Ishikawa (cell line): ENCODE measurements around the gene CPNE4.

Source experiments
- CEBPB ChIP-seq: IDR thresholded peaks from 2 replicates; pipeline ENCODE4 v1.6.1; 2012
- CREB1 ChIP-seq: IDR thresholded peaks from 2 replicates; pipeline ENCODE4 v1.6.1; 2012; ENCODE audit warnings: low read depth
- EGR1 ChIP-seq: IDR thresholded peaks from 2 replicates; pipeline ENCODE4 v1.6.1; 2012
- EP300 ChIP-seq: IDR thresholded peaks from 2 replicates; pipeline ENCODE4 v1.6.1; 2012; ENCODE audit warnings: borderline replicate concordance
- FOXM1 ChIP-seq: IDR thresholded peaks from 2 replicates; pipeline ENCODE4 v1.6.1; 2012; ENCODE audit warnings: low read depth, borderline replicate concordance
- MAX ChIP-seq: IDR thresholded peaks from 2 replicates; pipeline ENCODE4 v1.6.1; 2012
- NFIC ChIP-seq: IDR thresholded peaks from 2 replicates; pipeline ENCODE4 v1.6.1; 2012
- RAD21 ChIP-seq: IDR thresholded peaks from 2 replicates; pipeline ENCODE4 v1.6.1; 2012; ENCODE audit warnings: low read depth
- TAF1 ChIP-seq: IDR thresholded peaks from 2 replicates; pipeline ENCODE4 v1.6.1; 2012; ENCODE audit warnings: low read depth, mild to moderate bottlenecking
- TCF12 ChIP-seq: IDR thresholded peaks from 2 replicates; pipeline ENCODE4 v1.6.1; 2012; ENCODE audit warnings: low read depth
- TEAD4 ChIP-seq: IDR thresholded peaks from 2 replicates; pipeline ENCODE4 v1.6.1; 2012
- YY1 ChIP-seq: IDR thresholded peaks from 2 replicates; pipeline ENCODE4 v1.6.1; 2012; ENCODE audit warnings: low read depth
- ZBTB7A ChIP-seq: IDR thresholded peaks from 2 replicates; pipeline ENCODE4 v1.6.1; 2012; ENCODE audit warnings: low read depth
- TF ChIP-seq, protein P1 (sequence below): IDR thresholded peaks from 2 replicates; pipeline ENCODE4 v1.6.1; 2012; ENCODE audit warnings: low read depth, mild to moderate bottlenecking
- TF ChIP-seq, protein P2 (sequence below): IDR thresholded peaks from 2 replicates; pipeline ENCODE4 v1.6.1; 2012

Gene CPNE4

GRCh38 chr3:131699001-131699400 is 335.8 kb downstream of the CPNE4 start:
- TF ChIP-seq CREB1 (no peak), MAX (no peak), CEBPB (no peak), FOXM1 (no peak), YY1 (no peak), RAD21 (no peak), TCF12 (no peak), TEAD4 (no peak)
- TF ChIP-seq, protein P1, sequence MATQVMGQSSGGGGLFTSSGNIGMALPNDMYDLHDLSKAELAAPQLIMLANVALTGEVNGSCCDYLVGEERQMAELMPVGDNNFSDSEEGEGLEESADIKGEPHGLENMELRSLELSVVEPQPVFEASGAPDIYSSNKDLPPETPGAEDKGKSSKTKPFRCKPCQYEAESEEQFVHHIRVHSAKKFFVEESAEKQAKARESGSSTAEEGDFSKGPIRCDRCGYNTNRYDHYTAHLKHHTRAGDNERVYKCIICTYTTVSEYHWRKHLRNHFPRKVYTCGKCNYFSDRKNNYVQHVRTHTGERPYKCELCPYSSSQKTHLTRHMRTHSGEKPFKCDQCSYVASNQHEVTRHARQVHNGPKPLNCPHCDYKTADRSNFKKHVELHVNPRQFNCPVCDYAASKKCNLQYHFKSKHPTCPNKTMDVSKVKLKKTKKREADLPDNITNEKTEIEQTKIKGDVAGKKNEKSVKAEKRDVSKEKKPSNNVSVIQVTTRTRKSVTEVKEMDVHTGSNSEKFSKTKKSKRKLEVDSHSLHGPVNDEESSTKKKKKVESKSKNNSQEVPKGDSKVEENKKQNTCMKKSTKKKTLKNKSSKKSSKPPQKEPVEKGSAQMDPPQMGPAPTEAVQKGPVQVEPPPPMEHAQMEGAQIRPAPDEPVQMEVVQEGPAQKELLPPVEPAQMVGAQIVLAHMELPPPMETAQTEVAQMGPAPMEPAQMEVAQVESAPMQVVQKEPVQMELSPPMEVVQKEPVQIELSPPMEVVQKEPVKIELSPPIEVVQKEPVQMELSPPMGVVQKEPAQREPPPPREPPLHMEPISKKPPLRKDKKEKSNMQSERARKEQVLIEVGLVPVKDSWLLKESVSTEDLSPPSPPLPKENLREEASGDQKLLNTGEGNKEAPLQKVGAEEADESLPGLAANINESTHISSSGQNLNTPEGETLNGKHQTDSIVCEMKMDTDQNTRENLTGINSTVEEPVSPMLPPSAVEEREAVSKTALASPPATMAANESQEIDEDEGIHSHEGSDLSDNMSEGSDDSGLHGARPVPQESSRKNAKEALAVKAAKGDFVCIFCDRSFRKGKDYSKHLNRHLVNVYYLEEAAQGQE, result no peak
- TF ChIP-seq, protein P2, sequence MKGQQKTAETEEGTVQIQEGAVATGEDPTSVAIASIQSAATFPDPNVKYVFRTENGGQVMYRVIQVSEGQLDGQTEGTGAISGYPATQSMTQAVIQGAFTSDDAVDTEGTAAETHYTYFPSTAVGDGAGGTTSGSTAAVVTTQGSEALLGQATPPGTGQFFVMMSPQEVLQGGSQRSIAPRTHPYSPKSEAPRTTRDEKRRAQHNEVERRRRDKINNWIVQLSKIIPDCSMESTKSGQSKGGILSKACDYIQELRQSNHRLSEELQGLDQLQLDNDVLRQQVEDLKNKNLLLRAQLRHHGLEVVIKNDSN, result no peak

DNA sequence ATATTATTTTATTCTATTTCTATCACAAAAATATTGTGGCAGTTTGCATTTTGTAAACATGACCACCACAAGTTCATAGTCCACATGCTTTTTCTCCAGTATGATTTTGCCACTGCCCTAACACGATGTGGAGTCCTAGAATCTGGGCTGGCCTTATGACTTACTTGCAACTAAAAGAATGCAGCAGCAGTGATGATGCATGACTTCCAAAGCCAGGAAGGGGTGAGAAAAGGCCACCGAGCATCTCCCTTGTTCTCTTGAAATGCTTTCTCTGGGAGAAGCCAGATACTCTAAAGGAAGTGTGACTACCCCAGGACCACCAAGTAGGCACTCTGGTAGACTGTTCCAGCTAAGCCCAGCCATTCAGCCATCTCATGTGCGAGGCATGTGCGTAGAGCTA is 340.4 kb downstream of the CPNE4 start:
- TF ChIP-seq ZBTB7A (no peak), MAX (no peak), TEAD4 (no peak), EGR1 (no peak), RAD21 (no peak), TAF1 (no peak), CREB1 (no peak), EP300 (no peak), FOXM1 (no peak), YY1 (no peak), TCF12 (no peak), NFIC (no peak), CEBPB (no peak)
- TF ChIP-seq, protein P1, result no peak
- TF ChIP-seq, protein P2, result no peak

DNA sequence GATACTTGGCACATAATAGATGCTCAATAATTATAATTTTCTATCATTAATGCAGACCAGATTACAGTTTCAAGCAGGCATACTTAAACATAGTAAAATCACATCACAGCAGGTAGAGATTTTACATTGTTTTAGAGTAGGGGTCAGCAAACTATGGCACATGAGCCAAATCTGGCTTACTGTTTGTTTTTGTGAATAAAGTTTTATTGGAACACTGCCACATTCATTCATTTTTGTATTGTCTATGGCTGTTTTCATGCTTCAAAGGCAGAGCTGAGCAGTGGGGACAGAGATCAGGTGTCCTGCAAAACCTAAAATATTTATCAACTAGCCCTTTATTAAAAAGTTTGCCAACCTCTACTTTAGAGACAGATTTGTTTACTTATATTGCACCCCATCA is 342.5 kb downstream of the CPNE4 start:
- TF ChIP-seq RAD21 (no peak), CEBPB (no peak), EGR1 (no peak), TEAD4 (no peak), YY1 (no peak), FOXM1 (no peak), TCF12 (no peak), CREB1 (no peak), NFIC (no peak), MAX (no peak), ZBTB7A (no peak), TAF1 (no peak), EP300 (no peak)
- TF ChIP-seq, protein P1, result no peak
- TF ChIP-seq, protein P2, result no peak

- TF ChIP-seq TAF1, result no peak
- TF ChIP-seq MAX, result no peak
- TF ChIP-seq TCF12, result no peak
- no peak for TF ChIP-seq NFIC
- TF ChIP-seq CEBPB, result no peak
- TF ChIP-seq CREB1, result no peak
- TF ChIP-seq TEAD4, result no peak
- TF ChIP-seq, protein P1, result no peak
- TF ChIP-seq EGR1, result no peak
- TF ChIP-seq, protein P2, result no peak
- no peak for TF ChIP-seq FOXM1
- TF ChIP-seq ZBTB7A, result no peak
- no peak for TF ChIP-seq EP300
- TF ChIP-seq YY1, result no peak
- no peak for TF ChIP-seq RAD21
These were observed 344.0 kb downstream of the CPNE4 start for GRCh38 chr3:131690800-131691199.
